SH-SY5Y (cell line): ENCODE results near the gene GPBAR1.

Experiments
- GATA2 ChIP-seq: IDR thresholded peaks from 2 replicates; pipeline ENCODE4 v1.6.1; 2011; ENCODE audit warnings: mild to moderate bottlenecking, low read depth, low read length
- GATA3 ChIP-seq: IDR thresholded peaks from 2 replicates; pipeline ENCODE4 v1.6.1; 2011; ENCODE audit warnings: low read depth, mild to moderate bottlenecking, low read length, moderate library complexity

GPBAR1 gene

DNA sequence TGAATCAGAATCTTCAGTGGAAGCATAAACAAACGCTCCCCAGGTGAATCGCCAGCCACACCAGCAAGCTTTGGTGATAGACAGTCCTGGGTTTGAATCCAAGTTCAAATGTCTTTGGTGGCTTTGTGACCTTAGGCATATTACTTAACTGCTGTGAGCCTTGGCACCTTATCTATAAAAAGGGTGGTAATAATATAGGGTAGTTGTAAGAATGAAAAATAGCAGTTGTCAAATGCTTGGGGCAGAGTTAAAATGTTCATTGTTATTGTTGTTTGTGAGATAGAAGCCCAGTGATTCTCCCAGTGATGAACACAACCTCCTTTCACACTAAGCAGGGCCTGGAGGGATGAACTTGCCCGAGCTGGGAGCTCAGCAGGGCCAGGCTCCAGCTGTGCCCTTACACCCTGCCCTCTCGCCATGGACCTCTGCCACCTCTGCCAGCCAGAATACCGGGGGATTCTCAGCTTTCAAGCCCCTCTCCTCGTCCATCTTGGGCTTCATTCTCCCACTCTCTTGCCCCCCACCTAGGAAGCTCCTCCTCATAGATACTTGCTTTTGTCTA, 37.6 kb downstream of the GPBAR1 start:
- TF ChIP-seq GATA3 (no peak), GATA2 (no peak)

- no peak for TF ChIP-seq GATA3
- no peak for TF ChIP-seq GATA2
Observed at GRCh38 chr2:218300141-218300540, 39.3 kb downstream of the GPBAR1 start.

- TF ChIP-seq GATA2 (no peak), GATA3 (no peak)
Observed at GRCh38 chr2:218301176-218301819, 40.5 kb downstream of the GPBAR1 start.

GRCh38 chr2:218305383-218305782, 44.6 kb downstream of the GPBAR1 start:
- no peak for TF ChIP-seq GATA3
- TF ChIP-seq GATA2, result no peak

DNA sequence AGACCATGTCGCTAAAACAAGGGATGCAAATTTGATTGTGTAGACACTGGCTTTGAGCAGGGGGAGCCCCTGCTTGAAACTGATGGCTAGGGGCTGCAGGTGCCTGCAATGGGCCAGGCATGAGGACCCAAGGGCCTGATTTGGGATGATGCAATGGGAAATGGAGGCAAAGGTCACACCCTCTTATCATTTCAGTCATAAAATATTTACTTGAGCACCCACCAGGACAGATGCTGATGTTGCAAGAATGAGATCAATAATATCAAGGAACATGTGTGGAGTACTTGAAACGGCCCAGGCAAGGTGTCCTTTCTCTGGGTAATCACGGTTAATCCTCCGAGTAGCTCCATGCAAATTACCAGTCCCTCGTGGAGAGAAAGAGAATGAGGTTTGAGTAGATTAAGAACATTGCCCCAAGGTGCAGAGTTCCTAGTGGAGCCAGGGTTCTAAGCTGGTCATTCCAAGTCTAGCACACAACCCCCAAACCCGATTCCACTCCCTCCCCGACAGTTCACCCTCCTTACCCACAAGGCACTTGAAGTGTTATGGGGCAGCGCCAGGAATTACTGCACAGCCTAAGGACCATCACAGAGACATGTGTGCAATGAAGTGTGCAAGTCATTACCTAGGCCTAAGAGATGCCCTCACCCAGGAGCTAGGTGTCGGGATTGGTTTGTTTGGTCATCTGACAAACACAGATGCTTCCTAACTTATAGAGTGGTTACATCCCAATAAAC, 45.5 kb downstream of the GPBAR1 start:
- TF ChIP-seq GATA2, result no peak
- TF ChIP-seq GATA3, result no peak

DNA sequence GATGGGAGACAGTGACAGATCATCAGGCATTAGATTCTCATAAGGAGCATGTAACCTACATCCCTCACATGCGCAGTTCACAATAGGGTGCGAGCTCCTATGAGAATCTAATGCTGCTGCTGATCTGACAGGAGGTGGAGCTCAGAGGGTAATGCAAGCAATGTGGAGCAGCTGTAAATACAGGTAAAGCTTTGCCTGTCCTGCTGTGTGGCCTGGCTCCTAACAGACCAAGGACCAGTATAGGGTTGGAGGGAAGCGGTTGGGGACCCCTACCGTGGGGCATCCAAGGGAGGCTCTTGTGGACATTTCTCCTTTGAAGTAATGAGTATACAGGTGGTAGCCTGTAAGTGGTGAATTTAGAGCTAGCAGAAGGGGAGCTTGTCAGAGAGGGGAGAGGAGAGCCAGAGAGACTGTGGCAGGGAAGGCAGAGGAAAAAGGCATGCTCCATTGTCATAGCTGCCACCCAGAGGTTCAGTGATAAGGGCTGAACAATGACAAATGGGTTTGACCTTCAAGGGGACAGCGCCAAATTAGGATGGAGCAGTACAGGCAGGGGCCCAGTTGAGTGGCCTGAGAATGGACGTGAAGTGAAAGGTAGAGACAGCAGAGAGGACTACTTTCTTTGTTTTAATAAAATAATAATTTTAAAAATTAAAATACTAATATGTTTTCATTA, 46.7 kb downstream of the GPBAR1 start:
- TF ChIP-seq GATA2, result no peak
- no peak for TF ChIP-seq GATA3

- TF ChIP-seq GATA3, result no peak
- no peak for TF ChIP-seq GATA2
Observed at GRCh38 chr2:218310853-218311540, 50.2 kb downstream of the GPBAR1 start.

GRCh38 chr2:218312267-218312756, 51.5 kb downstream of the GPBAR1 start:
- TF ChIP-seq GATA2 (no peak), GATA3 (no peak)

DNA sequence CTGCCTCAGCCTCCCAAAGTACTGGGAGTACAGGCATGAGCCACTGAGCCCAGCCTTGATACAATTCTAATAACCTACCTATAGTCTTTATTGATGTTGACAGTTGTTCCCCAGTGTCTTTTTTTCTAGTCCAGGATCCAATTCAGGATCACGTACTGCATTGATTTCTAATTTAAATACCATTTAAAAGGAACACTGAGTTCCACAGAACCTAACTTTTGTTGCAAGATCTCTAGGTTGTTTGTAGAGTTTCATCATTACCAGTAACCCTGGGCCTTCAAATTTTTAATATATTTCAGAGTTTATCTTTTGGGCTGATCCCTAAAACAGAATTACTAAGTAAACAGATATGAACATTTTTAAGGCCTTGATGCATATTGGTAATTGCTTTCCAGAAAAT, 52.5 kb downstream of the GPBAR1 start:
- TF ChIP-seq GATA2 (no peak), GATA3 (no peak)
